ENCODE results near the gene LPA. TPM values are rescaled to one million over a fixed set of nuclear protein-coding genes. Genes with fewer than 3 reads are reported as not detected.
"Not testable (repeated sequence)": the region's sequence is repeated elsewhere in the genome, so short reads cannot be mapped to it uniquely, and the experiment has no call there.

The LPA gene
- not detected for polyA plus RNA-seq (2013, experiment 1 of 2)
- polyA plus RNA-seq (2013, experiment 2 of 2), result not detected

GRCh38 chr6:160664198-160664597, at the start of gene LPA:
LPA (minus strand) TSS chr6:160664275; CDS start chr6:160664214, 61 bp downstream.
- WGBS, 2 experiments (ENCODE audit: insufficient coverage in 2 of 2), result no CpG with 5 or more reads among the region's 1 CpG
- H3K4me1 ChIP-seq (ENCODE audit: control insufficient read depth, insufficient read depth, low read length, poor library complexity, severe bottlenecking), result not testable (repeated sequence)

GRCh38 chr6:160708993-160709392, 44.9 kb upstream of the LPA start:
- H3K9me3 ChIP-seq (ENCODE audit: control insufficient read depth, low read length); H3K4me3 ChIP-seq (ENCODE audit: extremely low read depth, insufficient read depth, low read length, poor library complexity, severe bottlenecking); H3K27ac ChIP-seq (ENCODE audit: low read depth, low read length, severe bottlenecking); H3K4me1 ChIP-seq (ENCODE audit: control insufficient read depth, insufficient read depth, low read length, poor library complexity, severe bottlenecking); H3K36me3 ChIP-seq (ENCODE audit: control insufficient read depth, insufficient read depth, low read length): not testable (repeated sequence)

More at GRCh38 chr6:160664198-160664597, at the start of gene LPA:
- not testable (repeated sequence) for H3K36me3 ChIP-seq (ENCODE audit: control insufficient read depth, insufficient read depth, low read length); H3K9me3 ChIP-seq (ENCODE audit: control insufficient read depth, low read length); H3K4me3 ChIP-seq (ENCODE audit: extremely low read depth, insufficient read depth, low read length, poor library complexity, severe bottlenecking); H3K27ac ChIP-seq (ENCODE audit: low read depth, low read length, severe bottlenecking)

- H3K36me3 ChIP-seq (ENCODE audit: control insufficient read depth, insufficient read depth, low read length); H3K9me3 ChIP-seq (ENCODE audit: control insufficient read depth, low read length): not testable (repeated sequence)
Observed at GRCh38 chr6:160704688-160705087, 40.6 kb upstream of the LPA start.

GRCh38 chr6:160701918-160702680, 38.0 kb upstream of the LPA start, which contains the start of gene PLG:
PLG (plus strand) TSS chr6:160702244; CDS start chr6:160702305, 61 bp downstream.
- not testable (repeated sequence) for H3K4me3 ChIP-seq (ENCODE audit: extremely low read depth, insufficient read depth, low read length, poor library complexity, severe bottlenecking); H3K27ac ChIP-seq (ENCODE audit: low read depth, low read length, severe bottlenecking)
- WGBS, 2 experiments (ENCODE audit: insufficient coverage in 2 of 2), result 76 to 98% methylated on average over 2 to 4 of the region's 6 CpGs

More at GRCh38 chr6:160704688-160705087, 40.6 kb upstream of the LPA start:
- not testable (repeated sequence) for H3K4me3 ChIP-seq (ENCODE audit: extremely low read depth, insufficient read depth, low read length, poor library complexity, severe bottlenecking); H3K4me1 ChIP-seq (ENCODE audit: control insufficient read depth, insufficient read depth, low read length, poor library complexity, severe bottlenecking); H3K27ac ChIP-seq (ENCODE audit: low read depth, low read length, severe bottlenecking)
- WGBS, 2 experiments (ENCODE audit: insufficient coverage in 2 of 2), result 85 to 97% methylated on average over 3 to 4 of the region's 7 CpGs

GRCh38 chr6:160697826-160698225, 33.8 kb upstream of the LPA start:
- no peak overlapping the region for H3K4me3 ChIP-seq (ENCODE audit: extremely low read depth, insufficient read depth, low read length, poor library complexity, severe bottlenecking)
- H3K9me3 ChIP-seq (ENCODE audit: control insufficient read depth, low read length), result no peaks in the 10 kb centered on the region
- H3K4me1 ChIP-seq (ENCODE audit: control insufficient read depth, insufficient read depth, low read length, poor library complexity, severe bottlenecking), result no peaks in the 10 kb centered on the region
- no peaks in the 10 kb centered on the region for H3K36me3 ChIP-seq (ENCODE audit: control insufficient read depth, insufficient read depth, low read length)
- WGBS, 2 experiments (ENCODE audit: insufficient coverage in 2 of 2), result 86 to 96% methylated on average over 4 of the region's 6 CpGs
- no peak overlapping the region for H3K27ac ChIP-seq (ENCODE audit: low read depth, low read length, severe bottlenecking)

More at GRCh38 chr6:160701918-160702680, 38.0 kb upstream of the LPA start, which contains the start of gene PLG:
- H3K4me1 ChIP-seq (ENCODE audit: control insufficient read depth, insufficient read depth, low read length, poor library complexity, severe bottlenecking); H3K9me3 ChIP-seq (ENCODE audit: control insufficient read depth, low read length); H3K36me3 ChIP-seq (ENCODE audit: control insufficient read depth, insufficient read depth, low read length): not testable (repeated sequence)

- H3K4me1 ChIP-seq (ENCODE audit: control insufficient read depth, insufficient read depth, low read length, poor library complexity, severe bottlenecking); H3K4me3 ChIP-seq (ENCODE audit: extremely low read depth, insufficient read depth, low read length, poor library complexity, severe bottlenecking); H3K36me3 ChIP-seq (ENCODE audit: control insufficient read depth, insufficient read depth, low read length); H3K27ac ChIP-seq (ENCODE audit: low read depth, low read length, severe bottlenecking); H3K9me3 ChIP-seq (ENCODE audit: control insufficient read depth, low read length): not testable (repeated sequence)
- WGBS, 2 experiments (ENCODE audit: insufficient coverage in 2 of 2), result 100% methylated on average over 1 of the region's 3 CpGs; no CpG with 5 or more reads in 1 of the 2 experiments
Observed at GRCh38 chr6:160696884-160697283, 32.8 kb upstream of the LPA start.

GRCh38 chr6:160695622-160696021, 31.5 kb upstream of the LPA start:
- WGBS, 2 experiments (ENCODE audit: insufficient coverage in 2 of 2), result 82% methylated on average over 1 of the region's 2 CpGs; no CpG with 5 or more reads in 1 of the 2 experiments
- not testable (repeated sequence) for H3K27ac ChIP-seq (ENCODE audit: low read depth, low read length, severe bottlenecking); H3K36me3 ChIP-seq (ENCODE audit: control insufficient read depth, insufficient read depth, low read length); H3K9me3 ChIP-seq (ENCODE audit: control insufficient read depth, low read length); H3K4me3 ChIP-seq (ENCODE audit: extremely low read depth, insufficient read depth, low read length, poor library complexity, severe bottlenecking); H3K4me1 ChIP-seq (ENCODE audit: control insufficient read depth, insufficient read depth, low read length, poor library complexity, severe bottlenecking)

GRCh38 chr6:160695025-160695424, 30.9 kb upstream of the LPA start:
- not testable (repeated sequence) for H3K9me3 ChIP-seq (ENCODE audit: control insufficient read depth, low read length); H3K4me1 ChIP-seq (ENCODE audit: control insufficient read depth, insufficient read depth, low read length, poor library complexity, severe bottlenecking); H3K36me3 ChIP-seq (ENCODE audit: control insufficient read depth, insufficient read depth, low read length); H3K27ac ChIP-seq (ENCODE audit: low read depth, low read length, severe bottlenecking); H3K4me3 ChIP-seq (ENCODE audit: extremely low read depth, insufficient read depth, low read length, poor library complexity, severe bottlenecking)

- no peaks in the 10 kb centered on the region for H3K9me3 ChIP-seq (ENCODE audit: control insufficient read depth, low read length)
- H3K36me3 ChIP-seq (ENCODE audit: control insufficient read depth, insufficient read depth, low read length), result no peaks in the 10 kb centered on the region
- no peaks in the 10 kb centered on the region for H3K4me1 ChIP-seq (ENCODE audit: control insufficient read depth, insufficient read depth, low read length, poor library complexity, severe bottlenecking)
- H3K27ac ChIP-seq (ENCODE audit: low read depth, low read length, severe bottlenecking), result no peak overlapping the region
- no peak overlapping the region for H3K4me3 ChIP-seq (ENCODE audit: extremely low read depth, insufficient read depth, low read length, poor library complexity, severe bottlenecking)
- WGBS, 2 experiments (ENCODE audit: insufficient coverage in 2 of 2), result 93 to 94% methylated on average over 4 of the region's 5 CpGs
Observed at GRCh38 chr6:160692369-160692959, 28.4 kb upstream of the LPA start.

- no peak overlapping the region for H3K4me3 ChIP-seq (ENCODE audit: extremely low read depth, insufficient read depth, low read length, poor library complexity, severe bottlenecking)
- no peak overlapping the region for H3K27ac ChIP-seq (ENCODE audit: low read depth, low read length, severe bottlenecking)
- WGBS, 2 experiments (ENCODE audit: insufficient coverage in 2 of 2), result 100% methylated on average over 1 to 2 of the region's 5 CpGs
- H3K36me3 ChIP-seq (ENCODE audit: control insufficient read depth, insufficient read depth, low read length), result no peaks in the 10 kb centered on the region
- no peaks in the 10 kb centered on the region for H3K9me3 ChIP-seq (ENCODE audit: control insufficient read depth, low read length)
- H3K4me1 ChIP-seq (ENCODE audit: control insufficient read depth, insufficient read depth, low read length, poor library complexity, severe bottlenecking), result no peaks in the 10 kb centered on the region
Observed at GRCh38 chr6:160691617-160692016, 27.5 kb upstream of the LPA start.

GRCh38 chr6:160690458-160690857, 26.4 kb upstream of the LPA start:
- Histone ChIP-seq H3K4me3 (ENCODE audit: extremely low read depth, insufficient read depth, low read length, poor library complexity, severe bottlenecking) (no peak overlapping the region), H3K27ac (ENCODE audit: low read depth, low read length, severe bottlenecking) (no peak overlapping the region), H3K9me3 (ENCODE audit: control insufficient read depth, low read length) (no peaks in the 10 kb centered on the region), H3K4me1 (ENCODE audit: control insufficient read depth, insufficient read depth, low read length, poor library complexity, severe bottlenecking) (no peaks in the 10 kb centered on the region), H3K36me3 (ENCODE audit: control insufficient read depth, insufficient read depth, low read length) (no peaks in the 10 kb centered on the region)
- 86 to 95% methylated on average over 8 to 9 of the region's 9 CpGs for WGBS, 2 experiments (ENCODE audit: insufficient coverage in 2 of 2)
